Measurements from ENCODE around the gene PCGF2. TPM values are rescaled to one million over a fixed set of nuclear protein-coding genes. Genes with fewer than 3 reads are reported as not detected.

Gene PCGF2
- total and polyA plus RNA-seq, 7 experiments from 2014 or later, result 0.09 to 2.7 (median 0.34) TPM; not detected in 4

DNA sequence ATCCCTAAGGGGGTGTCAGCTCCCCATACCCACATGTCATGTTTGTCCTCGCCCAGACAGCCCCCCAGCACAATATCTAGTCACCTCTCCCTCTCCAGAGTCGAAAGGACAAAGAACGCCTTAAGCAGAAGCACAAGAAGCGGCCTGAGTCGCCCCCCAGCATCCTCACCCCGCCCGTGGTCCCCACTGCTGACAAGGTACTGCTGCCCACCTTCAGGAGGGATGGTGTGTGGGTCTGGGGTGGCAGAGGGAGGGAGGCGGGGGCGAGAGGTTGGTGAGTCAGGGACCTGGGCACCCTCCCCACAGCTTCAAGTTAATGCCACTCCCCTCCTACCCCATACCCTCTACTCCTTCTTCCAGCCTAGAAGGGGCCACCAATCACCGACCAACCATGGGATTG, 35.5 kb downstream of the PCGF2 start:
- peaks cover 8 to 61% (median 16%) of the 10 kb centered on the region in 5 donors for H3K36me3 Mint-ChIP-seq
- Histone ChIP-seq H3K27ac (ENCODE audit: low read depth, low read length) (no peak overlapping the region), H3K9me3 (ENCODE audit: control insufficient read depth in 2 of 3, low read length in 3 of 3) (no peaks in the 10 kb centered on the region), H3K4me3 (ENCODE audit: low read length) (no peak overlapping the region), H3K36me3 (ENCODE audit: control insufficient read depth in 2 of 3, insufficient read depth in 3 of 3, low read length in 3 of 3) (peaks cover 29 to 100% (median 43%) of the 10 kb centered on the region in 3 experiments), H3K4me1 (ENCODE audit: control insufficient read depth in 2 of 2, insufficient read depth in 2 of 2, low read length in 2 of 2) (peaks cover 7 to 10% of the 10 kb centered on the region in 2 donors), H3K27me3 (ENCODE audit: control insufficient read depth in 2 of 2, insufficient read depth in 2 of 2, low read length in 2 of 2) (no peaks in the 10 kb centered on the region)
- ChIA-PET CTCF (no interaction called here), POLR2A (interaction anchor here (0.5 to 14.1 kb wide), 5 partner anchors 9 to 1119 kb away, joined by 3 to 317 read pairs (median 3); no protein-coding TSS in a partner anchor)
- H3K27me3 Mint-ChIP-seq, result no peaks in the 10 kb centered on the region
- no peak overlapping the region for H3K4me3 Mint-ChIP-seq
- peak overlapping the region in 3 of 9 donors; percentile 41 to 69 (median 52) for H3K27ac Mint-ChIP-seq
- peaks cover 36 to 59% (median 48%) of the 10 kb centered on the region in 7 donors for H3K4me1 Mint-ChIP-seq
- no peak for ATAC-seq
- DNase-seq, result no peak
- intact Hi-C loops (cut with micrococcal nuclease), result no loop called here
- H3K9me3 Mint-ChIP-seq, result no peaks in the 10 kb centered on the region

- H3K4me1 ChIP-seq (ENCODE audit: control insufficient read depth in 2 of 2, insufficient read depth in 2 of 2, low read length in 2 of 2), result peaks cover 13 to 16% of the 10 kb centered on the region in 2 donors
- H3K36me3 ChIP-seq (ENCODE audit: control insufficient read depth in 2 of 3, insufficient read depth in 3 of 3, low read length in 3 of 3), result peaks cover 29 to 98% (median 37%) of the 10 kb centered on the region in 3 experiments
- ChIA-PET CTCF (no interaction called here), POLR2A (interaction anchor here (0.8 to 14.1 kb wide), 3 partner anchors 10 to 19 kb away, joined by 3 to 317 read pairs (median 3); no protein-coding TSS in a partner anchor)
- intact Hi-C loops (cut with micrococcal nuclease), result no loop called here
- ATAC-seq, result no peak
- Mint-ChIP-seq H3K4me1 (peaks cover 42 to 62% (median 53%) of the 10 kb centered on the region in 7 donors), H3K27ac (peak overlapping the region in 4 of 9 donors; percentile 28 to 69 (median 46)), H3K36me3 (peaks cover 8 to 58% (median 15%) of the 10 kb centered on the region in 5 donors), H3K9me3 (no peaks in the 10 kb centered on the region), H3K4me3 (no peak overlapping the region), H3K27me3 (no peaks in the 10 kb centered on the region)
- no peak overlapping the region for H3K4me3 ChIP-seq (ENCODE audit: low read length)
- H3K27me3 ChIP-seq (ENCODE audit: control insufficient read depth in 2 of 2, insufficient read depth in 2 of 2, low read length in 2 of 2), result no peaks in the 10 kb centered on the region
- H3K27ac ChIP-seq (ENCODE audit: low read depth, low read length), result no peak overlapping the region
- no peak for DNase-seq
- no peaks in the 10 kb centered on the region for H3K9me3 ChIP-seq (ENCODE audit: control insufficient read depth in 2 of 3, low read length in 3 of 3)
Observed at GRCh38 chr17:38711792-38712571, 36.2 kb downstream of the PCGF2 start.

DNA sequence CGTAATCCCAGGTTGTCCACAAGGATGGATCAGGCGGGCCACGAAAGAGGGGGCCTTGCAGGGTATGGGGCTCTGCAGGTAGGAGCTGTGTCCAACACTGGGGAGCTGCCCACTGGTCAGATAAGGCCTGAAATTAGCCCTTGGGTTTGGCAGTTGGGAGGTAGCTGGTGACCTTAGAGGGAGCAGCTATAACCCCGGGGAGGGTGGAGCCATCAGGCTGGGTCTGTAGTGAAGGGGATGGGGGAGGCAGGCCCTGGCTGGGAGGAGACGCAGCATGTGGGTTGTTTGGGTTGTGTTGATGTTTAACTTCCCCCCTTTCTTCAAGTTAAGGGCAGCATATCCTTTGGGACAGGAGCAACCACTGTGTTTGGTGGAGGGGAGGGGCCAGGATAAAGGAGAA, 37.2 kb downstream of the PCGF2 start:
- no peaks in the 10 kb centered on the region for H3K9me3 Mint-ChIP-seq
- no peaks in the 10 kb centered on the region for H3K27me3 Mint-ChIP-seq
- Histone ChIP-seq H3K4me1 (ENCODE audit: control insufficient read depth in 2 of 2, insufficient read depth in 2 of 2, low read length in 2 of 2) (peaks cover 15 to 22% of the 10 kb centered on the region in 2 donors), H3K27me3 (ENCODE audit: control insufficient read depth in 2 of 2, insufficient read depth in 2 of 2, low read length in 2 of 2) (no peaks in the 10 kb centered on the region), H3K27ac (ENCODE audit: low read depth, low read length) (no peak overlapping the region), H3K4me3 (ENCODE audit: low read length) (no peak overlapping the region), H3K9me3 (ENCODE audit: control insufficient read depth in 2 of 3, low read length in 3 of 3) (no peaks in the 10 kb centered on the region), H3K36me3 (ENCODE audit: control insufficient read depth in 2 of 3, insufficient read depth in 3 of 3, low read length in 3 of 3) (peaks cover 19 to 88% (median 28%) of the 10 kb centered on the region in 3 experiments)
- H3K4me1 Mint-ChIP-seq, result peaks cover 45 to 66% (median 49%) of the 10 kb centered on the region in 7 donors
- H3K4me3 Mint-ChIP-seq, result no peak overlapping the region
- peak overlapping the region in 5 of 9 donors; percentile 28 to 77 (median 58) for H3K27ac Mint-ChIP-seq
- intact Hi-C loops (cut with micrococcal nuclease), result no loop called here
- POLR2A ChIA-PET, result interaction anchor here (0.8 to 14.1 kb wide), 3 partner anchors 11 to 20 kb away, joined by 3 to 317 read pairs (median 13); partner anchors contain the start of gene CISD3
- CTCF ChIA-PET, result interaction anchor here (0.9 to 1.6 kb wide), 3 partner anchors 18 to 24 kb away, joined by 5 to 8 read pairs (median 6); partner anchors contain the start of gene CISD3
- ATAC-seq (no peak), DNase-seq (no peak)
- peaks cover 8 to 53% (median 12%) of the 10 kb centered on the region in 5 donors for H3K36me3 Mint-ChIP-seq

GRCh38 chr17:38710604-38710962, 37.6 kb downstream of the PCGF2 start:
- ChIA-PET CTCF (interaction anchor here (0.9 to 1.6 kb wide), 3 partner anchors 18 to 24 kb away, joined by 5 to 8 read pairs (median 6); partner anchors contain the start of gene CISD3), POLR2A (interaction anchor here (0.8 to 14.1 kb wide), 4 partner anchors 10 to 21 kb away, joined by 3 to 317 read pairs (median 8); partner anchors contain the start of gene CISD3)
- Mint-ChIP-seq H3K27me3 (no peaks in the 10 kb centered on the region), H3K27ac (peak overlapping the region in 7 of 9 donors; percentile 36 to 77 (median 61)), H3K9me3 (no peaks in the 10 kb centered on the region), H3K4me3 (no peak overlapping the region), H3K36me3 (peaks cover 8 to 49% (median 12%) of the 10 kb centered on the region in 5 donors), H3K4me1 (peaks cover 41 to 62% (median 49%) of the 10 kb centered on the region in 7 donors)
- intact Hi-C loops (cut with micrococcal nuclease), result no loop called here
- Histone ChIP-seq H3K27me3 (ENCODE audit: control insufficient read depth in 2 of 2, insufficient read depth in 2 of 2, low read length in 2 of 2) (no peaks in the 10 kb centered on the region), H3K27ac (ENCODE audit: low read depth, low read length) (peak overlapping the region; percentile 18), H3K9me3 (ENCODE audit: control insufficient read depth in 2 of 3, low read length in 3 of 3) (no peaks in the 10 kb centered on the region), H3K4me1 (ENCODE audit: control insufficient read depth in 2 of 2, insufficient read depth in 2 of 2, low read length in 2 of 2) (peaks cover 15 to 22% of the 10 kb centered on the region in 2 donors), H3K4me3 (ENCODE audit: low read length) (no peak overlapping the region), H3K36me3 (ENCODE audit: control insufficient read depth in 2 of 3, insufficient read depth in 3 of 3, low read length in 3 of 3) (peaks cover 17 to 84% (median 28%) of the 10 kb centered on the region in 3 experiments)
- no peak for DNase-seq
- ATAC-seq, result no peak

- H3K27ac ChIP-seq (ENCODE audit: low read depth, low read length), result peak overlapping the region; percentile 18
- ATAC-seq (no peak), DNase-seq (no peak)
- H3K4me1 ChIP-seq (ENCODE audit: control insufficient read depth in 2 of 2, insufficient read depth in 2 of 2, low read length in 2 of 2), result peaks cover 15 to 22% of the 10 kb centered on the region in 2 donors
- Mint-ChIP-seq H3K27me3 (no peaks in the 10 kb centered on the region), H3K4me1 (peaks cover 41 to 57% (median 49%) of the 10 kb centered on the region in 7 donors), H3K9me3 (no peaks in the 10 kb centered on the region), H3K4me3 (no peak overlapping the region), H3K27ac (peak overlapping the region; percentile 36 to 85 (median 69)), H3K36me3 (peaks cover 8 to 46% (median 12%) of the 10 kb centered on the region in 5 donors)
- CTCF ChIA-PET, result interaction anchor here (1.5 to 1.6 kb wide), 2 partner anchors 19 to 25 kb away, joined by 6 to 8 read pairs; no protein-coding TSS in a partner anchor
- intact Hi-C loops (cut with micrococcal nuclease), result no loop called here
- H3K9me3 ChIP-seq (ENCODE audit: control insufficient read depth in 2 of 3, low read length in 3 of 3), result no peaks in the 10 kb centered on the region
- POLR2A ChIA-PET, result interaction anchor here (0.8 to 14.1 kb wide), 4 partner anchors 10 to 21 kb away, joined by 3 to 317 read pairs (median 8); partner anchors contain the start of gene CISD3
- H3K36me3 ChIP-seq (ENCODE audit: control insufficient read depth in 2 of 3, insufficient read depth in 3 of 3, low read length in 3 of 3), result peaks cover 17 to 79% (median 28%) of the 10 kb centered on the region in 3 experiments
- no peak overlapping the region for H3K4me3 ChIP-seq (ENCODE audit: low read length)
- H3K27me3 ChIP-seq (ENCODE audit: control insufficient read depth in 2 of 2, insufficient read depth in 2 of 2, low read length in 2 of 2), result no peaks in the 10 kb centered on the region
Observed at GRCh38 chr17:38709864-38710603, 38.1 kb downstream of the PCGF2 start.
